Osteoblast (primary cell): Measurements from ENCODE around the gene ADAMTS4. TPM values are rescaled to one million over a fixed set of nuclear protein-coding genes. Genes with fewer than 3 reads are reported as not detected.

Experiments
- DNase-seq: peaks from one replicate; pipeline ENCODE4 v3.0.0; 2011; ENCODE audit warnings: low spot score, mixed read lengths; ENCODE audit not compliant: insufficient read length; ENCODE audit errors: missing footprints
- H2AFZ ChIP-seq: 2 replicates; pipeline ENCODE4 v1.6.0; 2011; ENCODE audit warnings: mild to moderate bottlenecking, low read length
- H3K27ac ChIP-seq: 2 replicates; pipeline ENCODE4 v1.5.1; 2011; ENCODE audit warnings: mild to moderate bottlenecking, low read depth, low read length, moderate library complexity
- H3K27me3 ChIP-seq: 2 replicates; pipeline ENCODE4 v1.6.0; 2012; ENCODE audit warnings: mild to moderate bottlenecking, control low read depth, inconsistent platforms, low read length, moderate library complexity; ENCODE audit not compliant: insufficient read depth
- H3K36me3 ChIP-seq: 2 replicates; pipeline ENCODE4 v1.5.1; 2011; ENCODE audit warnings: mild to moderate bottlenecking, low read length, control low read depth, moderate library complexity; ENCODE audit not compliant: insufficient read depth
- H3K4me1 ChIP-seq: 2 replicates; pipeline ENCODE4 v1.5.1; 2011; ENCODE audit warnings: mild to moderate bottlenecking, low read length, control low read depth, moderate library complexity; ENCODE audit not compliant: insufficient read depth
- H3K4me2 ChIP-seq: 2 replicates; pipeline ENCODE4 v1.6.0; 2011; ENCODE audit warnings: mild to moderate bottlenecking, low read length; ENCODE audit not compliant: insufficient read depth
- H3K4me3 ChIP-seq: fragments of 200-600 bp; sonication (generic); 3 replicates; pipeline ENCODE4 v1.5.1; 2012; ENCODE audit warnings: mild to moderate bottlenecking, low read length, inconsistent platforms; ENCODE audit not compliant: insufficient read depth
- H3K79me2 ChIP-seq: 2 replicates; pipeline ENCODE4 v1.6.0; 2012; ENCODE audit warnings: mild to moderate bottlenecking, low read length, control low read depth, inconsistent platforms; ENCODE audit not compliant: insufficient read depth
- H3K9me3 ChIP-seq: 2 replicates; pipeline ENCODE4 v1.5.1; 2011; ENCODE audit warnings: low read depth, low read length, control low read depth
- H4K20me1 ChIP-seq: 2 replicates; pipeline ENCODE4 v1.6.0; 2012; ENCODE audit warnings: mild to moderate bottlenecking, low read length, control low read depth; ENCODE audit not compliant: insufficient read depth
- CTCF ChIP-seq: IDR thresholded peaks from 2 replicates; pipeline ENCODE4 v1.5.1; 2011; ENCODE audit warnings: mild to moderate bottlenecking, low read depth, low read length, moderate library complexity; ENCODE audit errors: extremely low read depth
- total RNA-seq: library from RNA; depleted of rRNA; stranded (reverse); fragments of >200 nt; gene quantifications from 2 replicates; pipeline ENCODE4 v1.2.3, GENCODE V29; 2012

ADAMTS4 gene
- total RNA-seq, 1 donor: 1.4 TPM

GRCh38 chr1:161223805-161224694 is 25.2 kb upstream of the ADAMTS4 start:
- Histone ChIP-seq H3K79me2 (peaks cover 12% of the 10 kb centered on the region), H3K27ac (no peak overlapping the region), H3K4me2 (no peak overlapping the region), H3K4me1 (peaks cover 17% of the 10 kb centered on the region), H3K4me3 (no peak overlapping the region), H3K36me3 (peaks cover 9% of the 10 kb centered on the region), H2AFZ (no peak overlapping the region), H3K9me3 (no peaks in the 10 kb centered on the region), H3K27me3 (no peaks in the 10 kb centered on the region), H4K20me1 (no peaks in the 10 kb centered on the region)
- DNase-seq: no peak
- TF ChIP-seq CTCF: no peak

GRCh38 chr1:161222175-161223019 is 23.5 kb upstream of the ADAMTS4 start:
- Histone ChIP-seq H3K79me2 (peaks cover 9% of the 10 kb centered on the region), H3K36me3 (no peaks in the 10 kb centered on the region), H3K9me3 (no peaks in the 10 kb centered on the region), H3K4me2 (no peak overlapping the region), H3K4me3 (no peak overlapping the region), H3K4me1 (peaks cover 21% of the 10 kb centered on the region), H3K27ac (no peak overlapping the region), H4K20me1 (no peaks in the 10 kb centered on the region), H3K27me3 (no peaks in the 10 kb centered on the region), H2AFZ (no peak overlapping the region)
- no peak for DNase-seq
- no peak for TF ChIP-seq CTCF

- no peak overlapping the region for H3K27ac ChIP-seq
- DNase-seq: no peak
- H3K4me3 ChIP-seq: no peak overlapping the region
- no peaks in the 10 kb centered on the region for H4K20me1 ChIP-seq
- H3K79me2 ChIP-seq: no peaks in the 10 kb centered on the region
- TF ChIP-seq CTCF: no peak
- no peak overlapping the region for H3K4me2 ChIP-seq
- H3K27me3 ChIP-seq: no peaks in the 10 kb centered on the region
- no peaks in the 10 kb centered on the region for H3K9me3 ChIP-seq
- H3K4me1 ChIP-seq: peaks cover 24% of the 10 kb centered on the region
- H2AFZ ChIP-seq: no peak overlapping the region
- H3K36me3 ChIP-seq: no peaks in the 10 kb centered on the region
These were observed 21.1 kb upstream of the ADAMTS4 start for GRCh38 chr1:161220002-161220401.
